HEK293 (cell line): ENCODE measurements around the gene FAM118A.

ENCODE experiments used
- CTCF ChIA-PET: fragments of 350-600 bp; formaldehyde crosslinking; extraction: SDS; loops from one replicate; lab custom pipeline; 2021; ENCODE audit warnings: antibody characterized with exemption; lab: Yijun Ruan, JAX
- POLR2A ChIA-PET: fragments of 300-600 bp; formaldehyde crosslinking; extraction: SDS; loops from one replicate; lab custom pipeline; 2020; ENCODE audit warnings: antibody characterized with exemption, inconsistent platforms; lab: Yijun Ruan, JAX
- H3K27ac ChIP-seq: fragments of 200-500 bp; sonication (Bioruptor generic); 2 replicates; pipeline ENCODE4 v1.5.1; 2014; ENCODE audit warnings: low read depth, low read length, control low read depth, inconsistent platforms; ENCODE audit errors: extremely low read depth
- H3K36me3 ChIP-seq, 2 experiments: fragments of 200-500 bp in 1 of 2; sonication (Bioruptor generic) in 1 of 2; 1 replicate in 1 of 2; 2 replicates in 1 of 2; pipeline ENCODE4 v1.5.1; 2014 to 2017; ENCODE audit warnings: inconsistent platforms in 2 of 2, low read length in 2 of 2; ENCODE audit not compliant: control insufficient read depth in 2 of 2, insufficient read depth in 1 of 2
- H3K4me1 ChIP-seq: fragments of 200-500 bp; sonication (Bioruptor generic); 2 replicates; pipeline ENCODE4 v1.5.1; 2014; ENCODE audit warnings: mild to moderate bottlenecking, low read length, inconsistent platforms; ENCODE audit not compliant: control insufficient read depth, insufficient read depth
- H3K4me3 ChIP-seq: 2 replicates; pipeline ENCODE4 v1.5.1; 2011; ENCODE audit warnings: low read depth, mild to moderate bottlenecking, control low read depth, low read length, moderate library complexity
- H3K9me3 ChIP-seq: fragments of 200-500 bp; sonication (Bioruptor generic); 2 replicates; pipeline ENCODE4 v1.5.1; 2014; ENCODE audit warnings: low read depth, low read length, inconsistent platforms; ENCODE audit not compliant: control insufficient read depth, insufficient read depth
- BCL11B ChIP-seq: fragments of 450-650 bp; formaldehyde crosslinking; IDR thresholded peaks from 2 replicates; pipeline ENCODE4 v1.5.1; 2016; ENCODE audit warnings: low read depth, missing biosample characterization, missing genetic modification characterization
- BCL6B ChIP-seq: fragments of 450-650 bp; formaldehyde crosslinking; IDR thresholded peaks from 2 replicates; pipeline ENCODE4 v1.5.1; 2017; ENCODE audit warnings: missing biosample characterization, missing genetic modification characterization
- INSM2 ChIP-seq: fragments of 450-650 bp; formaldehyde crosslinking; IDR thresholded peaks from 2 replicates; pipeline ENCODE4 v1.5.1; 2016; ENCODE audit warnings: missing biosample characterization, missing genetic modification characterization
- KLF10 ChIP-seq: fragments of 450-650 bp; IDR thresholded peaks from 2 replicates; pipeline ENCODE4 v1.5.1; 2018; ENCODE audit warnings: missing biosample characterization, mild to moderate bottlenecking, missing genetic modification characterization
- REPIN1 ChIP-seq: fragments of 450-650 bp; formaldehyde crosslinking; IDR thresholded peaks from 2 replicates; pipeline ENCODE4 v1.5.1; 2017; ENCODE audit warnings: missing biosample characterization, missing genetic modification characterization, low read depth
- ZFP41 ChIP-seq: fragments of 450-650 bp; formaldehyde crosslinking; IDR thresholded peaks from 2 replicates; pipeline ENCODE4 v1.5.1; 2016; ENCODE audit warnings: missing biosample characterization, missing genetic modification characterization, borderline replicate concordance
- ZNF121 ChIP-seq: fragments of 450-650 bp; formaldehyde crosslinking; IDR thresholded peaks from 2 replicates; pipeline ENCODE4 v1.5.1; 2016; ENCODE audit warnings: missing biosample characterization, missing genetic modification characterization
- ZNF157 ChIP-seq: fragments of 450-650 bp; formaldehyde crosslinking; IDR thresholded peaks from 2 replicates; pipeline ENCODE4 v1.5.1; 2016; ENCODE audit warnings: missing biosample characterization, missing genetic modification characterization
- ZNF221 ChIP-seq: fragments of 450-650 bp; formaldehyde crosslinking; IDR thresholded peaks from 2 replicates; pipeline ENCODE4 v1.5.1; 2017; ENCODE audit warnings: missing biosample characterization, missing genetic modification characterization, borderline replicate concordance
- ZNF292 ChIP-seq: fragments of 450-650 bp; formaldehyde crosslinking; IDR thresholded peaks from 2 replicates; pipeline ENCODE4 v1.5.1; 2016; ENCODE audit warnings: low read depth, missing biosample characterization, missing genetic modification characterization, borderline replicate concordance
- ZNF404 ChIP-seq: fragments of 450-650 bp; formaldehyde crosslinking; IDR thresholded peaks from 2 replicates; pipeline ENCODE4 v1.5.1; 2017; ENCODE audit warnings: missing biosample characterization, missing genetic modification characterization
- TF ChIP-seq, protein P1 (sequence below): fragments of 450-650 bp; formaldehyde crosslinking; IDR thresholded peaks from 2 replicates; pipeline ENCODE4 v1.5.1; 2016; ENCODE audit warnings: missing biosample characterization, missing genetic modification characterization, borderline replicate concordance

The FAM118A gene

DNA sequence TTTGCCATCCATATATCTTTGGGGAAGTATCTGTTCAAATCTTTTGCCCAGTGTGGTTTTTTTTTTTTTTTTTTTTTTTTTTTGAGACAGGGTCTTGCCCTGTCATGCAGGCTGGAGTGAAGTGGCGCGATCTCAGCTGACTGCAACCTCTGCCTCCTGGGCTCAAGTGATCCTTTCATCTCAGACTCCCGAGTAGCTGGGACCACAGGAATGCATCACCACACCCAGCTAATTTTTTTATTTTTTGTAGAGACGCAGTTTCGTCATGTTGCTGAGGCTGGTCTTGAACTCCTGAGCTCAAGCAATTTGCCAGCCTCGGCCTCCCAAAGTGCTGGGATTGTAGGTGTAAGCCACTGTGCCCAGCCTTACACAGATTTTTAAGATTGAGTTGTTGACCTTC is 4.8 kb upstream of the FAM118A start:
- H3K27ac ChIP-seq: no peak overlapping the region
- TF ChIP-seq ZNF292 (tag by site-specific recombination) (no peak), BCL11B (no peak), REPIN1 (tag by site-specific recombination) (no peak), ZFP41 (tag by site-specific recombination) (no peak), KLF10 (tag by site-specific recombination) (no peak)
- TF ChIP-seq, all 188 proteins: peak for 0
- Histone ChIP-seq H3K4me1 (0 out of 2 replicates have a peak, but pooled peaks cover 4% of the 10 kb centered on the region), H3K36me3 (no peaks in the 10 kb centered on the region), H3K4me3 (no peak overlapping the region), H3K9me3 (no peaks in the 10 kb centered on the region)
- ChIA-PET CTCF (interaction anchor here (0.7 kb wide), 1 partner anchor 249 kb away, joined by 3 read pairs; no protein-coding TSS in a partner anchor), POLR2A (no interaction called here)

DNA sequence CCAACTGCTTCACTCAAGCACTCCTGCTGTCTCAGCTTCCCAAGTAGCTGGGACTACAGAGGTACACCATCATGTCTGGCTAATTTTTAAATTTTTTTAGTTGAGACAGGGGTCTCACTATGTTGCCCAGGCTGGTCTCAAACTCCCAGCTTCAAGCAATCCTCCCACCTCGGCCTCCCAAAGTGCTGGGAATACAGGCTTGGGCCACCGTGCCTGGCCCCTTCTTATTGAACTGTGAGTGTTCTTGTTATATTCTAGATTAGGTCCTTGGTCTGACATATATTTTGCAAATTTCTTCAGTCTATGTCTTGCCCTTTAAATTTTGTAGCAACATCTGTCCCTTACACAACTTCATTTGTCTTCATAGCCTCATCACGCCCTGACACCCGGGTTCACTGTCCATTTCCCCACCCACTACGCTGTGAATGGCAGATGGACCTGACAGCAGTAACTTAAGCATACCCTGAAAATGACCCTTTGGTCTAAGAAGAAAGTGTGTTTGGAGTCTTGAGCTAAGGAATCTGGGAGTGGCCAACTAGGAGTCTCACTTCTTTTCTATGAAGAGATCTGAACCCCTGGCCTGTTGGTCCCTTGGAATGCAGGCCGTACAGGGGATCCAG is 4.2 kb upstream of the FAM118A start:
- H3K9me3 ChIP-seq: no peaks in the 10 kb centered on the region
- no peak overlapping the region for H3K27ac ChIP-seq
- H3K4me1 ChIP-seq: peaks cover 5% of the 10 kb centered on the region; the same call in 1 of the 2 replicates
- H3K4me3 ChIP-seq: no peak overlapping the region
- no peak for TF ChIP-seq INSM2 (tag by site-specific recombination)
- peak; percentile 50; the same call in 1 of the 2 replicates for TF ChIP-seq ZNF121 (tag by site-specific recombination)
- TF ChIP-seq ZNF404 (tag by site-specific recombination): no peak
- CTCF ChIA-PET: no interaction called here
- POLR2A ChIA-PET: no interaction called here
- H3K36me3 ChIP-seq: no peaks in the 10 kb centered on the region

GRCh38 chr22:45306139-45306538 is 3.6 kb upstream of the FAM118A start:
- Histone ChIP-seq H3K9me3 (no peaks in the 10 kb centered on the region), H3K27ac (no peak overlapping the region), H3K4me1 (peaks cover 11% of the 10 kb centered on the region; the same call in 1 of the 2 replicates), H3K36me3 (no peaks in the 10 kb centered on the region), H3K4me3 (no peak overlapping the region)
- ChIA-PET CTCF (no interaction called here), POLR2A (no interaction called here)
- no peak for TF ChIP-seq BCL6B (tag by site-specific recombination)
- TF ChIP-seq ZNF221 (tag by site-specific recombination): no peak
- no peak for TF ChIP-seq KLF10 (tag by site-specific recombination)
- TF ChIP-seq, protein P1, sequence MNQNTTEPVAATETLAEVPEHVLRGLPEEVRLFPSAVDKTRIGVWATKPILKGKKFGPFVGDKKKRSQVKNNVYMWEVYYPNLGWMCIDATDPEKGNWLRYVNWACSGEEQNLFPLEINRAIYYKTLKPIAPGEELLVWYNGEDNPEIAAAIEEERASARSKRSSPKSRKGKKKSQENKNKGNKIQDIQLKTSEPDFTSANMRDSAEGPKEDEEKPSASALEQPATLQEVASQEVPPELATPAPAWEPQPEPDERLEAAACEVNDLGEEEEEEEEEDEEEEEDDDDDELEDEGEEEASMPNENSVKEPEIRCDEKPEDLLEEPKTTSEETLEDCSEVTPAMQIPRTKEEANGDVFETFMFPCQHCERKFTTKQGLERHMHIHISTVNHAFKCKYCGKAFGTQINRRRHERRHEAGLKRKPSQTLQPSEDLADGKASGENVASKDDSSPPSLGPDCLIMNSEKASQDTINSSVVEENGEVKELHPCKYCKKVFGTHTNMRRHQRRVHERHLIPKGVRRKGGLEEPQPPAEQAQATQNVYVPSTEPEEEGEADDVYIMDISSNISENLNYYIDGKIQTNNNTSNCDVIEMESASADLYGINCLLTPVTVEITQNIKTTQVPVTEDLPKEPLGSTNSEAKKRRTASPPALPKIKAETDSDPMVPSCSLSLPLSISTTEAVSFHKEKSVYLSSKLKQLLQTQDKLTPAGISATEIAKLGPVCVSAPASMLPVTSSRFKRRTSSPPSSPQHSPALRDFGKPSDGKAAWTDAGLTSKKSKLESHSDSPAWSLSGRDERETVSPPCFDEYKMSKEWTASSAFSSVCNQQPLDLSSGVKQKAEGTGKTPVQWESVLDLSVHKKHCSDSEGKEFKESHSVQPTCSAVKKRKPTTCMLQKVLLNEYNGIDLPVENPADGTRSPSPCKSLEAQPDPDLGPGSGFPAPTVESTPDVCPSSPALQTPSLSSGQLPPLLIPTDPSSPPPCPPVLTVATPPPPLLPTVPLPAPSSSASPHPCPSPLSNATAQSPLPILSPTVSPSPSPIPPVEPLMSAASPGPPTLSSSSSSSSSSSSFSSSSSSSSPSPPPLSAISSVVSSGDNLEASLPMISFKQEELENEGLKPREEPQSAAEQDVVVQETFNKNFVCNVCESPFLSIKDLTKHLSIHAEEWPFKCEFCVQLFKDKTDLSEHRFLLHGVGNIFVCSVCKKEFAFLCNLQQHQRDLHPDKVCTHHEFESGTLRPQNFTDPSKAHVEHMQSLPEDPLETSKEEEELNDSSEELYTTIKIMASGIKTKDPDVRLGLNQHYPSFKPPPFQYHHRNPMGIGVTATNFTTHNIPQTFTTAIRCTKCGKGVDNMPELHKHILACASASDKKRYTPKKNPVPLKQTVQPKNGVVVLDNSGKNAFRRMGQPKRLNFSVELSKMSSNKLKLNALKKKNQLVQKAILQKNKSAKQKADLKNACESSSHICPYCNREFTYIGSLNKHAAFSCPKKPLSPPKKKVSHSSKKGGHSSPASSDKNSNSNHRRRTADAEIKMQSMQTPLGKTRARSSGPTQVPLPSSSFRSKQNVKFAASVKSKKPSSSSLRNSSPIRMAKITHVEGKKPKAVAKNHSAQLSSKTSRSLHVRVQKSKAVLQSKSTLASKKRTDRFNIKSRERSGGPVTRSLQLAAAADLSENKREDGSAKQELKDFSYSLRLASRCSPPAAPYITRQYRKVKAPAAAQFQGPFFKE (tag by site-specific recombination): no peak
- TF ChIP-seq ZNF157 (tag by site-specific recombination): no peak
